GM18498 (cell line): ENCODE results near the gene KIF1A.

Experiments
- ATAC-seq: cut with Tn5 transposase; IDR thresholded peaks from one replicate; pipeline ENCODE4 v1.9.1; 2021; ENCODE audit warnings: mild to moderate bottlenecking, moderate library complexity; ENCODE audit not compliant: unreplicated experiment

KIF1A gene, protein sequence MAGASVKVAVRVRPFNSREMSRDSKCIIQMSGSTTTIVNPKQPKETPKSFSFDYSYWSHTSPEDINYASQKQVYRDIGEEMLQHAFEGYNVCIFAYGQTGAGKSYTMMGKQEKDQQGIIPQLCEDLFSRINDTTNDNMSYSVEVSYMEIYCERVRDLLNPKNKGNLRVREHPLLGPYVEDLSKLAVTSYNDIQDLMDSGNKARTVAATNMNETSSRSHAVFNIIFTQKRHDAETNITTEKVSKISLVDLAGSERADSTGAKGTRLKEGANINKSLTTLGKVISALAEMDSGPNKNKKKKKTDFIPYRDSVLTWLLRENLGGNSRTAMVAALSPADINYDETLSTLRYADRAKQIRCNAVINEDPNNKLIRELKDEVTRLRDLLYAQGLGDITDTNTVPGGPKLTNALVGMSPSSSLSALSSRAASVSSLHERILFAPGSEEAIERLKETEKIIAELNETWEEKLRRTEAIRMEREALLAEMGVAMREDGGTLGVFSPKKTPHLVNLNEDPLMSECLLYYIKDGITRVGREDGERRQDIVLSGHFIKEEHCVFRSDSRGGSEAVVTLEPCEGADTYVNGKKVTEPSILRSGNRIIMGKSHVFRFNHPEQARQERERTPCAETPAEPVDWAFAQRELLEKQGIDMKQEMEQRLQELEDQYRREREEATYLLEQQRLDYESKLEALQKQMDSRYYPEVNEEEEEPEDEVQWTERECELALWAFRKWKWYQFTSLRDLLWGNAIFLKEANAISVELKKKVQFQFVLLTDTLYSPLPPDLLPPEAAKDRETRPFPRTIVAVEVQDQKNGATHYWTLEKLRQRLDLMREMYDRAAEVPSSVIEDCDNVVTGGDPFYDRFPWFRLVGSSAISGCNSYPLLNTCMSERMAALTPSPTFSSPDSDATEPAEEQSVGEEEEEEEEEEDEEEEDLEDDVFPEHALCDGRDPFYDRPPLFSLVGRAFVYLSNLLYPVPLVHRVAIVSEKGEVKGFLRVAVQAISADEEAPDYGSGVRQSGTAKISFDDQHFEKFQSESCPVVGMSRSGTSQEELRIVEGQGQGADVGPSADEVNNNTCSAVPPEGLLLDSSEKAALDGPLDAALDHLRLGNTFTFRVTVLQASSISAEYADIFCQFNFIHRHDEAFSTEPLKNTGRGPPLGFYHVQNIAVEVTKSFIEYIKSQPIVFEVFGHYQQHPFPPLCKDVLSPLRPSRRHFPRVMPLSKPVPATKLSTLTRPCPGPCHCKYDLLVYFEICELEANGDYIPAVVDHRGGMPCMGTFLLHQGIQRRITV (N-terminal part only)

DNA sequence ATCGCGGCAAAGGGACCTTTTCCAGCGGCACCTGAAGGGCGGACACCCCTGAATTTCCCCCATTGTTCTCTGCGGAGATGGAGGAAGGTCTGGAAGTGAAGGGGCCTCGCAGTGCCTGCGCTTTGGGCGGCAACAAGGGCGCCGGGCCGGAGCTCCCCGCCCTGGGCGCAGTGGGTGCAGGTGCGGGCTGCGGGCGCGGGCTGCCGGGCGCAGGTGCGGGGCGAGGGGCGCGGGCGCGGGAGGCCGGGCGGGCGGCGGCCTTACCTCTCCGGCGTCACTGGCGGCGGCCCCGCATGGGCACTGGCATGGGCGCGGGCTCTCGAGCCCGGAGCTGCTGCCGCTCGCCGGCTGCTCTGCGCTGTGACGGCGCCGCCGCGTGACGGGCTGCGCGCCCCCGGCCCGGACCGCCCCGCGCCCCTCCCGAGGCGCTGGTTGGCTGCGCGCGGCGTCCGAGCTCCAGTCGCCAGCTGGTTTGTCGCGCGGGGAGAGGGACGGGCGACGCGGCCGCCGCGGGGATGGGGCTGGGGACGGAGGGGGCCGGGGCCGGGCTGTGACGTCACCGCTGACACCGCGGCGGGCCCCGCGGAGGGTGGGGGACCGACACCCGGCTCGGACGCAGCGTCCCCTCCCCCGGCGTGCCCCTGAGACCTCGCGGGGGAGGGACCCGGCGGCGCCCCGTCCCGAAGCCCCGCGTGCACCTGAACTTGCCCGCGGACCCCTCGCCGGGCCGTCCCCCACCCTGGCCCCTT, at the start of gene KIF1A:
KIF1A (minus strand) TSS at position 362 of the 749 bp plus-strand sequence. CDS start 22,467 bp downstream, outside the sequence.
- ATAC-seq: no peak

DNA sequence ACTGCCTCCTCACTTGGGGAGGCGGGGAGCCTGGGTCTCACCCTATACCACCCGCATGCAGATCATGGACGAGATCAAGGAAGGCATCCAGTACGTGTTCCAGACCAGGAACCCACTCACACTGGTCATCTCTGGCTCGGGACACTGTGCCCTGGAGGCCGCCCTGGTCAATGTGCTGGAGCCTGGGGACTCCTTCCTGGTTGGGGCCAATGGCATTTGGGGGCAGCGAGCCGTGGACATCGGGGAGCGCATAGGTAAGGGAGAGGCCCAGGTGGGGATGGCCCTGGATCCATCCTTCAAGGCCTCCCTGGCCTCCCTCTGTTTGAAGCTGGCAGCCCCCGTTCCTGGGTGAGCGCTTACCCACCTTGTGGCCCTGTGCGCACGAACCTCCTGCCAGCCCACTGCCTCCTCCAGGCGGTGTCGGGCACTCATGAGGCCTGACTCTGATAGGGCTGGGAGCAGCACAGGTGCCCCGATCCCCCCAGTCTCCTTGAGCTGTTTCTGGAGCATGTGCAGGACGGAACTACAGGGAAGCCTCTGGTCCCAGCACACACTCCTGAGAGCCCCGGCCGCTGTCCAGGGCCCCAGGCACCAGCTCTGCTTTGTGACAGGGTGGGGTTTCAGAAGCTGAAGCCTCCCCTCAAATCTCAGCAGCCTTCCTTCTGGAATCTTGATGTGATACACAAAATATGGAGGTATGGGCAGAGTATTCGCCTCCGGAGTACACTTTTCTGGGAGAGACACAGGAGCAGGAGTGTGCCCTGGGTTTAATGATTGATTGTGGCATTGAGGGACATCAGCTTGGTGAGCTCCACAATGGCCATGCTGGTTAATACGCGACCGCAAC, 49.3 kb upstream of the KIF1A start:
- ATAC-seq: no peak

DNA sequence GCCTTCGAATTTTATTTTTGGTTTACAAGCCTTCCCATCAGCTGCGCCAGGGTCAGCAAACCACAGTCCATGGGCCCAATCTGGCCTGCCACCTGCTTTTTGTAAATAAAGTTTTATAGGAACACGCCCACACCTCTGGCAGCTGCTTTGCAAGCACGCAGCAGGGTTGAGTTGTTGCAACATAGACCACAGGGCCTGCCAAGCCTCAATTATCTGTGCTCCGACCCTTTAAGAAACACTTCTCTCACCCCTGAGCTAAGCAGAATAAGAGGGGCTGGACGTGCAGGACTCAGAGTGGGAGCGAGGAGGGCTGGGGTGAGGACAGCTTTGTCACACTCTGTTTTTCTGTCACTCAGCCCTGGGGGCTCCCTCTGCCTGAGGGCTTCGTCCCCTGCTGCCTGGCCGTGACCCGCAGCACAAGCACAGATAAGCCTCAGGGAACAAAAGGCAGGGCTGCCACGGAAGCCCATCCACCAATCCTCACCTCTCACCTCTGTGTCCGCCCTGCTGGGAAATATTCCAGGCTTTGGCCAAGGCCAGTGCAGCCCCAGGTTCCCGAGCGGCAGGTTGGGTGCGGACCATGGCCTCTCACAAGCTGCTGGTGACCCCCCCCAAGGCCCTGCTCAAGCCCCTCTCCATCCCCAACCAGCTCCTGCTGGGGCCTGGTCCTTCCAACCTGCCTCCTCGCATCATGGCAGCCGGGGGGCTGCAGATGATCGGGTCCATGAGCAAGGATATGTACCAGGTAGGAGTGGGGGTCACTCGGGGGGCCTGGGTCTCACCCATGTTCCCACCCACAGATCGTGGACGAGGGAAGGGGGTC, 48.5 kb upstream of the KIF1A start, which contains the start of gene AGXT:
AGXT (plus strand) TSS at position 539 of the 823 bp plus-strand sequence; CDS start at position 581, 42 bp downstream.
- ATAC-seq: no peak

DNA sequence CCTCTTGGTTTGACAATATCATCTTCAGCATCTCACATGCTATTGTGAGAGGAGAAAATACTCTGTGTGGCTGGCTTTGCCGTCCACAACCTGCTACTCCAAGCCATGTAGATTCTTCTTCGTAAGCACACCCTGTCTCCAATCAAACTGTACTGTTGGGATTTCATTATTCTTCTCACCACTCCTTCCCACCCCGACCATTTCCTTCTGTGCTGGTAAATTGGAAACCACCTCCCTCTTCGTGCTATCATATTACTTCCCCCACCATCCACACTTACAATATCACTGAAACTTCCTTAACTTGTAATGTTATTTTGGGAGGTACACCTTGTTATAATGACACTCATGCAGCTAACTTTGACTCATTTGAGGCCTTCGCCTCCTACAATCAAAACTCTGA, 45.4 kb upstream of the KIF1A start:
- ATAC-seq: no peak

DNA sequence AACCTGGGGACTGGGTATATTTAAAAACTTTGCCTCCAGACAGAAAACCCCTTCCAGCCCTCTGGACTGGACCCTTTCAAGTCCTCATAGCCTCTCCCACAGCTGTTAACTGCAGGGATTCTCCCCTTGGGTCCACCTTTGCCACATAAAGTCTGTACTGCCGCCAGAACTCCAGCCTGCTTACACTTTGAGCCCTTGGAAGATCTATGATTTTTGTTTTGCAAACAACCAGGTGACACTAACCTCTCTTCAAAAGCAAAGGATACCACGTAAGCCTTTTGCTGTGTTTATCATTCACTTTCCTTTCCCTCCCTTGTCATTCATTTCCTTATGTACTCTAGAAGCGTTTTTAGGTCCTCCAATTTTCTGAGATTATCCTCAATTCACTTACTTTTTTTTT, 44.5 kb upstream of the KIF1A start:
- no peak for ATAC-seq

DNA sequence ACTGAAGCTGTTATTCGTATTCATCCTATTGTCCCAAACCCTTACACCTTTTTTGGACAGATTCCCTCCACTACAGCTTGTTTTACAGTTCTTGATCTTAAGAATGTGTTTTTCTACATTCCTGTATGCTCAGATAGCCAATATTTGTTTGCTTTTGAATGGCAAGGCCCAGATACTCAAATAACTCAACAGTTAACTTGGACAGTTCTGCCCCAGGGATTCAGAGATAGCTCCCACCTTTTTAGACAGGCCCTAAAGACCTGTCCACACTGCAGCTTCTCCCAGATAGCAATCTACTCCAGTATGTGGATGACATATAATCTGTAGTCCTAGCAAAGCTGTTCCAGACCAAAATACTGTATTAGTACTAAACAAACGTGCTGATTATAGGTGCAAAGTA, 41.5 kb upstream of the KIF1A start:
- no peak for ATAC-seq

DNA sequence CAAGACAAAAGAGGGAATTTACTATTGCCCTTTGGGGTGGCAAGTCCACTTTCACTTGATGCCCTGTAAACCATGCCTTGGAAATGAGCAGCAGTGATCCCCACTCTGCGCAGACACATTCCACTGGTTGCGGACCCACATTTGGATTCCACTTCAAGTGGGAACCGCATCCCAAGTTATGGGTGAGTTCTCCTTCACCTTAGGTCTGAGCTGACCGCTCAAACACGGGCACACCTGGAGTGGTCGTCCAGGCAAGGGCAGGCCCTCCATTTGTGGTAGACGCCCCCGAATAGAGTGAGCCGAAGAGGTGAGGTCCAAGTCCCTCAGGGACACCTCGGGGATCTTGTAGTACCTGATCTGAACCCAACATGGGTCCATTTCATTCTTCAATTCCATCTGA, 38.9 kb upstream of the KIF1A start:
- no peak for ATAC-seq

DNA sequence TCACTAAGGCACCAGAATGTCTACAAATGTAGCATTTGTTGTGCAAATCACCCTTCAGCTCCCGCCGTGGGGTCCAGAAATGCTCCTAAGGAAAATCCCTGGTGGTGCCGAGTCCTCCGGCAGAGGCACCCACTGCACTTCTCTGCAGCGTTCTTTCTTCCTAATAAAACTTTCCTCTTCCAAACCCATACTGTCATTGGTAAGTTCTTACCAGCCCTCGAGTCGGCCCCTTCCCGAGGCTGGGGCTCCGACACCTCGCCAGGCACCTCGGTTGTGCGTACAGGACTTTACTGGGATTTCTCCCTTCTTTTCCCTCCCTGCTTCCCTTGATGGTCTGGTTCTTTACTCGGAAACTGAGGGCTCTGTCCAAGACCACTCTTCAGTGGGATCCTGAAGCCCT, 38.3 kb upstream of the KIF1A start:
- no peak for ATAC-seq

DNA sequence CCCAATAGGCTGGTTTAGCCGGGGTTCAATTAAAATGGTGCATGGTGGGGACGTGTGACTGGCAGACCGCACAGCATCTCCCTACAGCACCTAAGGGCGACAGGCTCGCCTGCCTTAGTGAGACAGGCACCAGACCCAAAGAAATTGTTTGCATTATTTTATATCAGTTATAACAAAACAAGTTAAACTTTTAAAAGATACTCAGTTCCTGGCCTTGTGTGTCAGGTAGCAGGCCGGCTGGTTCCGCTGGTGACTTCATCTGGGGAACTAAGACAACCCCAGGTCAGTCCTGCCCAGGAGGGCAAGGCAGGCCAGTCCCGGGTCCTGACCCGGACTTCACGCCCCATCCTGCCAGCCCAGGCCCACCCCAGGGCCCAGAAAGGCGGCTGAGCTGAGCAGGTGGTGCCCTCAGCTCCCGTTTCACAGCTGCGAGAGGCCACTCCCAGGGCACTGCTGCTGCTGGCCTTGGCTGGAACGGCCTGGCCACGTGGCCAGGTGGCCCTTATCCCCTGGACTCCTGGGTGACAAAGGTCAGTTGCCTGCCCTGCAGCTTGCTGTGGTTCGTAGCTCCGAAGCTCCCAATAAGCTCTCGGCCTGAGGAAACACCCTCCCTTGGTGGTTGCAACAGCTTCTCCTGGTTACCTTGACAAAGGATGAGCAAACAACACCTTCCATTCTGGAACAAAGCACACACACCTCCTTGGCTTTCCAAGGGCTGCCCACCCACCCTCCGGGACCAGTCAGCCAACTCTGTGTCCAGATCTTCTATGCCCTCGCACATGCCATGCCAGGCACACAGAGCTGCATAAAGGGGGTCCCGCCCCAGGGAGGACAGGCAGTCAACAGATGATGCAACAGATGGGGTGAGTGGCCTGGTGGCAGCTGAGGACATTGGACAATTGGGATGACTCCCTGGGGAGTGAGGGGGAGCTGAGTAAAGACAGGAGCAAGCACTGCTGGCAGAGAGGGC, 37.3 kb upstream of the KIF1A start:
- ATAC-seq: no peak

DNA sequence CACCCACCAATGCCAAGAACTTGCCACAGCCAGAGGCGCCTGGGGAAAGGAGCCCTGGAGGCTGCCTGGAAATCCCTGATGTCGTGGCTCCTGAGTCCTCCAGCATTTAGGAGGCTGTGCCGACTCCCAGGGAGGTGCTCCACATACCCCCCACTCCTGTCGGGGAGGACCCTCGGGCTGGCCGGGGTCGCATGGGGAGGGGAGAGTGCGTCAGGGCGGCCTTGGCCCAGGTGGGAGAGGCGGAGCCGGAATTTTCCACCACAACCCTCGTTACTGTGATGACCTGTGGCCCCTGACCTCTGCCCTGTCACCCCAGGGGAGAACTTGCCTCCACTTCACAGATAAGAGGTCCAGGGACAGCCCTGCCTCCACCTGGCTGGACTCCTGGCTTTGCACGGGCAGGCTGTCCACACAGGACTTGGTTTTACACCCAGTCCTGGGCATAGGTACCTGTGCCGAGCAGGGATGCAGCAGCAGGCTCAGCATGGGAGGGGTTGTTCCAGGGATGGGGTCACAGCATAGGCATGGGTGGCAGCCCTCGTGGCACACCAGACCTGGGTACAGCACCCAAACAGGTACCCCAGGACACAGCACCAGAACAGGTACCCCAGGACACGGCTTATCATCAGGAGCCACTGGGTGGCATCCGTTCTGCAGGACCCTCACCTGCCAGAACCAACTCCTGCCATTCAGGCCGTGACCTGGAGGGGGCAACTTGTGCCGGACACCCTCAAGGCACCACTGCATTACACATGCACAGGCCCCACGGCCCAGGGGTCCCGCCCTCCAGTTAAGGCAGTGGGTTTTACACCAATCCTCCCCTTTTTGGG, 36.3 kb upstream of the KIF1A start:
- no peak for ATAC-seq

DNA sequence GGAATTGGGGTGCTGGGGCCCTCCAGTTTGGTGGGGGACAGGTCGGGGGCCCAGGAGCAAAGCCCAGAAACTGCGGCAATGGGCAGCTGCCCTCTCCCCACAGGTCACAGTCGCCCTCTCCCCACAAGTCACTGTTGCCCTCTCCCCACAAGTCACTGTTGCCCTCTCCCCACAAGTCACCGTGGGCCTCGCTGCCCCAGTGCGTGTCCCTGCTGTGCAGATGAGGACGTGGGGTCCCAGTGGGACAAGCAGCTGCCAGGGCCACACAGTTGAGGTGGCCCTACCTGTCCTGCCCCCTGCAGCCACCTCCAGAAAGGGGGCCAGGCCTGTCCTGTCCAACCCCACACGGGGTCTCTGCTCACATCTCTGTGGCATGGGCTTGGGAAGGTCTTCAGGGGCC, 35.7 kb upstream of the KIF1A start:
- ATAC-seq: no peak

DNA sequence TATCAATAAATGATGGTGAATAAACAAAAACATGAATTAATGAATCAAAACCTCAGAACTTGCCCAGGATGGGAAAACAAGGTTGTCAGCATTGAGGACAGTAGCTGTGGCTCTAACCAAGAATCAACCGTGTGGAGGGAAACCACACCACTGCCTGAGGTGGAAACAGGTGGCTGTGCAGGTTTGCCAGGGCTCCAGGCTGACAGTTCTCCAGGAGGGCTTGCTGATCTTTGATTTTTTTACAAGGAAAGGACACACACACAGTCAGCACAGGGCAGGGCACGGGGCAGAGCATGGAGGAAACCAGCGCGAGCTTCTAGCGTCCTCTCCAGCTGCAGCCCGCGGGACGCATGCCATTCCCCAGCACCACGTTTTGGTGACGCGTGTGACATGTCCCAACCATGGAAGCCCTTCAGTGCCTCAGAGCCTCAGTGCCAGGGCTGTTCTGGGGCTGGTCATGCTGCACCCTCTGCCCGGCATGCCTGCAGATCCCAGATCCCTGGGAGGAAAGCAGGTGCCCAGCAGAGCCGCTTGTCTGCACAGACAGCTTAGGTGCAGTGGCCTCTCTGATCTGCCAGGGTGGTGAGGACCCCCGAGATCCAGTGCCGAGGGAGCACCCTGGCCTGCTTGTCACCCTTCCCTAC, 32.8 kb upstream of the KIF1A start:
- ATAC-seq: no peak

DNA sequence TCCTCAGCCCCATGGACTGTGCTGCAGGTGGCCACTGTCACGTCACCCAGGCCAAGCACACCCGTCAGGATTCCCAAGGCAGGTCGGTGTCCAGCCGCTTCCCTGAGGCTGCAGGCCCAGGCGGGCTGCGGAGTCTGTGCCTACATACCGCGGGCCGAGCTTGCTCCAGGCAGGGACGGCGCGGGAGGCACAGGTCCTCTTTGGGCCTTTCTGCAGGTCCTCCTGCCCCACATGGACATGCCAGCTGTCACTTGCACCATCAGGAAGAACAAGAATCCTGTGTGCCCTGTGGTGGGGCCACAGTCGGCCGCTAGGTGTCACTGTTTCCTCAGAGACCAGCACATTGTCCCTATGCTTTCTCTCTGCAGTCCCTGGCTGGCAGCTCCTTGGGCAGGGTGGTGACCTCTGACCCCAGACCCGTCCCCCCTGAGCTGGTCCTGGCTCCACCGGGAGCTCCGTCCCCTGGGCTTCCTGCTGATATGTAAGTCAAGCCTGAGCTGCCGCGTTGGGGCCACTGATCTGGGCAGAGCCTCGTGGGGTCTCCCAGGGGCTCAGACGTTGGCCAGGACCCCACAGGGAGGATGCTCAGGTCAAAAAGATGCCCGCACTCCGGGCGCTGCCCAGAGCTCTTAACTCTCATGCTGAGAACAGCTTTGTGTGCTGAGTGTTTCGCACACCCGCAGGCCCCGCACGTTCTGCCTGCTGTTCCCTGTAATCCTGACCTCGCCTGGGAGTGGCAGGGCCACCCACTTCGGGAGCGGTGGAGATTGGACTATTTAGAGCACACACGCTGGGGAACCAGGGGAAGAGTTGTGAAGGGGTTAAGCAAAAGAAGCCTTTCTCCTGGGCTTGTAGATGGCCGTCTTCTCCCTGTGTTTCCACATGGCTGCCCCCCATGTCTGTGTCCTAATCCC, 31.3 kb upstream of the KIF1A start:
- ATAC-seq: no peak

DNA sequence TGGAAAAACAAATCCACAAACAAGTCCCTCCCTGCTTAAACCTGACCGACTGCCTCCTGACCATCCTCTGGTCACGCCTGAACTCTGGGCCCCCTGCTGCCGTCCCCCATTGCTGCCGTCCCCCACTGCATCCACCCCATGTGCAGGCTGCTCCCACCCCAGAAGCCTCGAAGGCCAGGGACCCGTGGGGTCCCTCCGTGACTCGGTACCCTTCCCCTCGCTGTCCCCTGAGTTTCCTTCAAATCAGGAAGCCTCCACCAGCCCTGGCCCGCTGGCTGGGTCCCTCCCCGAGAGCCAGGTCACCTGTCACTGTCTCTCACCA, 30.7 kb upstream of the KIF1A start:
- ATAC-seq: no peak

DNA sequence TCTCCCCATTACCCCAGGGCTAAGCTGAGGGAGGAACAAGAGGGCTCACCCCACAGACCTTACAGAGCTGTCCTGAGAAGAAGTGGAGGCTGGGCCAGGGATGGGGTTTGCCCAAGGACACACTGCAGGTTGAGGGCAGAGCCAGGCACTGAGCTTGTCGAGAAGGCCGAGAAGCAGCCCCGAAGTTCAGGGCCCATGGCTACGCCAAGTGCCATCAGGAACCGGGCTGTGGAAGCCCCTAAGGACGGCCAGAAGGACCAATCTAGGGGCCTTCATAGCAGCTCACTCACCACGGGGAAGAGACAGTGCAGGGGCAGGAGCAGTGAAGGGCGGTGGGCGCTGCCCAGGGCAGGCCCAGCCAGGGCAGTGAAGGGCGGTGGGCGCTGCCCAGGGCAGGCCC, 30.0 kb upstream of the KIF1A start:
- ATAC-seq: no peak
